Gastrocnemius medialis (tissue), 4 donors: ENCODE results near the gene ZNF536. TPM values are rescaled to one million over a fixed set of nuclear protein-coding genes. Genes with fewer than 3 reads are reported as not detected.

Experiments used
- ATAC-seq, 2 donors: fragments of 150-250 bp; one replicate each; pipeline ENCODE4 v1.9.1; 2016
- DNase-seq, 2 donors: peaks; one replicate each; pipeline ENCODE4 v3.0.0-alpha.2; 2019
- H3K27ac ChIP-seq, 4 donors: fragments of 200-600 bp; sonication (generic); 1 replicate in 1 of 4; 2 replicates in 3 of 4; pipeline ENCODE4 v1.5.1; 2016 to 2018; ENCODE audit warnings: mild to moderate bottlenecking in 2 of 4, moderate library complexity in 1 of 4
- H3K27me3 ChIP-seq, 3 donors: fragments of 200-600 bp; sonication (generic) in 2 of 3; 1 replicate in 1 of 3; 2 replicates in 2 of 3; pipeline versions ENCODE4 v1.5.1 to v1.6.0; 2016 to 2019; ENCODE audit warnings: mild to moderate bottlenecking in 1 of 3, moderate library complexity in 1 of 3
- H3K36me3 ChIP-seq, 2 donors: fragments of 200-600 bp; sonication (generic) in 1 of 2; one replicate each; pipeline ENCODE4 v1.5.1; 2017 to 2018
- H3K4me1 ChIP-seq, 2 donors: fragments of 200-600 bp; sonication (generic) in 1 of 2; one replicate each; pipeline ENCODE4 v1.5.1; 2016 to 2017; ENCODE audit warnings: mild to moderate bottlenecking in 2 of 2
- H3K4me3 ChIP-seq, 4 donors: fragments of 200-600 bp; sonication (generic) in 3 of 4; 1 replicate in 1 of 4; 2 replicates in 3 of 4; pipeline ENCODE4 v1.5.1; 2016 to 2019; ENCODE audit warnings: mild to moderate bottlenecking in 2 of 4
- H3K9me3 ChIP-seq, 3 donors: fragments of 200-600 bp; sonication (generic) in 2 of 3; 1 replicate in 1 of 3; 2 replicates in 2 of 3; pipeline ENCODE4 v1.5.1; 2016 to 2019
- POLR2A ChIP-seq, 2 donors: fragments of 450-650 bp; IDR thresholded peaks; one replicate each; pipeline ENCODE4 v1.6.1; 2017; ENCODE audit warnings: antibody characterized with exemption in 2 of 2, mild to moderate bottlenecking in 2 of 2, moderate library complexity in 2 of 2
- in situ Hi-C, 4 donors: fragments of 200-750 bp; cut with MboI; loops; one replicate each; pipeline versions ENCODE4 v1.15.0 to v1.8.0; 2017; ENCODE audit warnings: low sequenced_read_pairs in 4 of 4
- intact Hi-C: fragments of 100-400 bp; cut with DNase I; formaldehyde crosslinking; loops from one replicate; pipeline ENCODE4 v1.15.1; 2023; ENCODE audit warnings: low total_unique reads
- total RNA-seq, 4 donors: library from RNA; depleted of rRNA; stranded (reverse); fragments of >200 nt; gene quantifications; one replicate each; pipeline versions ENCODE4 v1.1.0 to v1.2.3, GENCODE V29; 2016
- TF ChIP-seq, protein P1 (sequence below), 5 experiments: fragments of 450-650 bp in 3 of 5; fragments of 200-600 bp in 2 of 5; sonication (generic) in 2 of 5; IDR thresholded peaks in 4 of 5; conservative IDR thresholded peaks in 1 of 5; 1 replicate in 4 of 5; 2 replicates in 1 of 5; pipeline ENCODE4 v1.5.1; 2016 to 2019; ENCODE audit warnings: antibody characterized with exemption in 5 of 5, mild to moderate bottlenecking in 3 of 5, moderate library complexity in 3 of 5

Gene ZNF536
- total RNA-seq, 4 donors from 2014 or later = 0.12 to 0.44 (median 0.20) TPM; not detected in 1

DNA sequence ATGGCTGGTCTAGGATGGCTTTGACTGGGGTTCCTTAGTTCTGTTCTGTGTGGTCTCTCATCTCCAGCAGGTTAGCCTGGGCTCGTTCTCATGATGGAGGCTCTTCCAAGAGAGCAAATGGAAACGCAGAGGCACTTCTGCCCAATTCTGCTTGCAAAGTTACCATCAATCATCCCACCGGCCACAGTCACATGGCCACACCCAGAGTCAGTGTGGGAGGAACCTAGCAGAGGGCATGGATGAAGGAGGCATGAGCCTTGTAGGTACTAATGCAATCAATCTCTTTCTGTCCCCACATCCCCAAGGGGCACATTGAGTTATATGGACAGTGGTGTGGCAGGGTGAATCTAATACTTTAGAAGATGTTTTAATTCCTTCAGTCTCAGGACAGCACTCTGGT is 207.2 kb downstream of the ZNF536 start:
- DNase-seq = no peak
- in situ Hi-C loops = no loop called here

DNA sequence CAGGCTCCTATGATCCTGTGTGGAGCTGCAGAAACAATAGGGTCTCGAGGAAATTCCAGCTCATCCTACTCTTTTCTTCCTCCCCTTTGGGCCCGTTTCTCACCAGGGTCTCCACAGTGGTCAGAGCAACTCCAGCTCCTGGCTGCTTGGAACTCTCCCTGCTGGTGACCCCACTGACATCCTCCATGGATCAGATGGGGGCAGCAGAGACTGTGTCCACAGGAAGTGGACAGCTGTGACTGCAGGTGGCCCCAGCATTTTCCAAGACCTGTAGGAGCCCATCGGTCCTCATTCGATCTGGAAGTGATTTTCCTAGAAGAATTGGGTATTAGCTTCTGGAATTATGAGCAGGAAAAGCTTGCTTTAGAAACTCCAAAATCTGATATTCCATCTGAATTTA is 208.5 kb downstream of the ZNF536 start:
- in situ Hi-C loops = no loop called here
- H3K9me3 ChIP-seq = no peaks in the 10 kb centered on the region
- no peak overlapping the region for H3K4me3 ChIP-seq
- H3K27me3 ChIP-seq = no peaks in the 10 kb centered on the region
- no peak for ATAC-seq
- TF ChIP-seq, protein P1, sequence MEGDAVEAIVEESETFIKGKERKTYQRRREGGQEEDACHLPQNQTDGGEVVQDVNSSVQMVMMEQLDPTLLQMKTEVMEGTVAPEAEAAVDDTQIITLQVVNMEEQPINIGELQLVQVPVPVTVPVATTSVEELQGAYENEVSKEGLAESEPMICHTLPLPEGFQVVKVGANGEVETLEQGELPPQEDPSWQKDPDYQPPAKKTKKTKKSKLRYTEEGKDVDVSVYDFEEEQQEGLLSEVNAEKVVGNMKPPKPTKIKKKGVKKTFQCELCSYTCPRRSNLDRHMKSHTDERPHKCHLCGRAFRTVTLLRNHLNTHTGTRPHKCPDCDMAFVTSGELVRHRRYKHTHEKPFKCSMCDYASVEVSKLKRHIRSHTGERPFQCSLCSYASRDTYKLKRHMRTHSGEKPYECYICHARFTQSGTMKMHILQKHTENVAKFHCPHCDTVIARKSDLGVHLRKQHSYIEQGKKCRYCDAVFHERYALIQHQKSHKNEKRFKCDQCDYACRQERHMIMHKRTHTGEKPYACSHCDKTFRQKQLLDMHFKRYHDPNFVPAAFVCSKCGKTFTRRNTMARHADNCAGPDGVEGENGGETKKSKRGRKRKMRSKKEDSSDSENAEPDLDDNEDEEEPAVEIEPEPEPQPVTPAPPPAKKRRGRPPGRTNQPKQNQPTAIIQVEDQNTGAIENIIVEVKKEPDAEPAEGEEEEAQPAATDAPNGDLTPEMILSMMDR (IDR thresholded peaks at IDR 0.05 in 4 of 5, conservative IDR thresholded peaks at IDR 0.05 in 1 of 5) = no peak
- no peak for TF ChIP-seq POLR2A (IDR thresholded peaks at IDR 0.05)
- no peaks in the 10 kb centered on the region for H3K36me3 ChIP-seq
- intact Hi-C loops = no loop called here
- DNase-seq = no peak
- no peaks in the 10 kb centered on the region for H3K4me1 ChIP-seq
- no peak overlapping the region for H3K27ac ChIP-seq

More for the DNA sequence above, 207.2 kb downstream of the ZNF536 start:
- H3K9me3 ChIP-seq = no peaks in the 10 kb centered on the region
- H3K4me3 ChIP-seq = no peak overlapping the region
- H3K27ac ChIP-seq = no peak overlapping the region
- no peaks in the 10 kb centered on the region for H3K4me1 ChIP-seq
- no peaks in the 10 kb centered on the region for H3K27me3 ChIP-seq
- no peak for ATAC-seq
- intact Hi-C loops = no loop called here
- TF ChIP-seq POLR2A (IDR thresholded peaks at IDR 0.05) = no peak
- TF ChIP-seq, protein P1 (IDR thresholded peaks at IDR 0.05 in 4 of 5, conservative IDR thresholded peaks at IDR 0.05 in 1 of 5) = no peak
- H3K36me3 ChIP-seq = no peaks in the 10 kb centered on the region

DNA sequence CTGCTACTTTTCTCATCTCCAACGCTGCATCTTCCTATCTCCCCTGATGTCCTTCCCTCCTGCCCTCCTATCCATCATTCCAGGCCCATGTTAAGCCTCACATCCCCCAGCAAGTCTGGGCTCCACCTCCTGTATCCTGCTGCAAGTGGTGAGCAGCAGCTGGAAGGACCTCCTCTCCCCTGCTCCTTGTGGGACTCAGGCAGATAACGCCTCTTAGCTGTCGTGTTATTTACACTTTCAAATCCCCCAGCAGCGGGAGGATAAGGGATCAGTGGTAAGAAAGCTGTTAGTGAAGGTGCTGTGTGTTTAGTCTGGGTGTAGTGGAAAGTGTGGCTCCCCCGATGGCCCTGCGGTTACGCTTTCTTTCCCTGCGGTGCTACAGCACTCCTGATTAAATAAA is 211.9 kb downstream of the ZNF536 start:
- ATAC-seq (no peak), DNase-seq (no peak)
- H3K9me3 ChIP-seq = no peaks in the 10 kb centered on the region
- TF ChIP-seq, protein P1 (IDR thresholded peaks at IDR 0.05 in 4 of 5, conservative IDR thresholded peaks at IDR 0.05 in 1 of 5) = no peak
- TF ChIP-seq POLR2A (IDR thresholded peaks at IDR 0.05) = no peak
- H3K36me3 ChIP-seq = no peaks in the 10 kb centered on the region
- no peaks in the 10 kb centered on the region for H3K27me3 ChIP-seq
- no peaks in the 10 kb centered on the region for H3K4me1 ChIP-seq
- intact Hi-C loops = no loop called here
- no peak overlapping the region for H3K27ac ChIP-seq
- no peak overlapping the region for H3K4me3 ChIP-seq
- in situ Hi-C loops = no loop called here

DNA sequence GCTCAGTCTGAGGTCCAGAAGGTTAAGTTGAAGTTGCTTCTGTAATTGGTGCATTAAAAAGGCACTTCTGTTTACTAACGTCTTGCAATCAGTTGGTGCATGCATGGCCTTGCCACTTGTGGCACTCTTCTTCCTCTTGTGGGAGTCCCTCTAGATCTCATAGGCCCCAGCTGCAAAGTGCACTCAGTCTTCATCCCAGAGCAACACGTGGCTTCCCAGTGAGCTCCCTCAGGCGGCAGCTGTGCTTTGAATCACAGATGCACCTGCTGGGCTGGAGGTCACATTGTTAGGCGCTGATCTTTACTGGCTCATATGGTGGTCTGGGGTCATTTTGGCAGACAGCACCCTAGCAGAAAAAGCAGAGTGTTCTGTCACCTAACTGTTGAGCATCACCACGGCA is 215.7 kb downstream of the ZNF536 start:
- Histone ChIP-seq H3K36me3 (no peaks in the 10 kb centered on the region), H3K27me3 (no peaks in the 10 kb centered on the region), H3K27ac (no peak overlapping the region), H3K9me3 (no peaks in the 10 kb centered on the region), H3K4me1 (no peaks in the 10 kb centered on the region), H3K4me3 (no peak overlapping the region)
- ATAC-seq (no peak), DNase-seq (no peak)
- in situ Hi-C loops = no loop called here
- intact Hi-C loops = no loop called here
- no peak for TF ChIP-seq POLR2A (IDR thresholded peaks at IDR 0.05)
- TF ChIP-seq, protein P1 (IDR thresholded peaks at IDR 0.05 in 4 of 5, conservative IDR thresholded peaks at IDR 0.05 in 1 of 5) = no peak

DNA sequence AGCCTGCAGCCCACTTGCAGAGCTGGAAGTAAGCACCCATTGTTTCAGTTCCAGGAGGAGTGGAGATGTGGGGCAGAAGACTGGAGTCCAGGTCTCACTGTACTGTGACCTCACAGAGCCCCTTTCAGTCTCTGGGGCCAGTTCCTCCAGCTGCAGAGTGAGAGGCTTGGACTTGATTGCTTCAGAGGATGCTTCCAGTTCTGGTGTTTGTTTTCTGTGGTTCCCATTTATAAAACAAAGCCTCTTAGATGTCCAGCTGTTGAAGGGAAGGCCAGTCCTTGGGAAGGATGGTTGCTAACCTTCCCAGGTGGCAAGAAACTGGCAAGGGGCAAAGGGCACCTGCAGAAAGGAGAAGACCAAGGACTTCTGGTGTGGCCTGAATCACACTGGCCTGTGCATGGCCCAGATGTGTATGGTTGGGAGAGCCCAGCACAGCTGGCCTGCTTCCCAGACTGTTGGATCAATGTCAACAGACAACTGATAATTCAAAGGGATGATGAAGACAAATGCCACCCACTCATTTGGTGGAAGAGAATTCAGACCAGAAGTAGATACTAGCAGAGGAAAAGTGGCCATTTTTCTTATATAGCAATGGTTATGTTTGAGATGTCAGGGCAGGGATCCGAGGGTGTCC is 218.5 kb downstream of the ZNF536 start:
- in situ Hi-C loops = no loop called here
- H3K4me1 ChIP-seq = no peaks in the 10 kb centered on the region
- intact Hi-C loops = no loop called here
- no peak overlapping the region for H3K4me3 ChIP-seq
- no peaks in the 10 kb centered on the region for H3K9me3 ChIP-seq
- ATAC-seq (no peak), DNase-seq (no peak)
- H3K27me3 ChIP-seq = peaks cover 0 to 2% (median 0%) of the 10 kb centered on the region in 3 donors
- TF ChIP-seq POLR2A (IDR thresholded peaks at IDR 0.05) = no peak
- TF ChIP-seq, protein P1 (IDR thresholded peaks at IDR 0.05 in 4 of 5, conservative IDR thresholded peaks at IDR 0.05 in 1 of 5) = no peak
- H3K27ac ChIP-seq = no peak overlapping the region
- no peaks in the 10 kb centered on the region for H3K36me3 ChIP-seq
